MCF 10A (cell line): Measurements from ENCODE around the gene MED13. TPM values are rescaled to one million over a fixed set of nuclear protein-coding genes. Genes with fewer than 3 reads are reported as not detected.

Experiments used
- BruUV-seq: library from RNA; stranded (reverse); fragments of 400-500 nt; replicated peaks from 2 replicates; lab custom pipeline; 2021; lab: Mats Ljungman, UMichigan
- CTCF ChIA-PET: fragments of 300-600 bp; sonication (Branson Sonifier 250); formaldehyde crosslinking; extraction: SDS; loops from one replicate; lab custom pipeline; 2021; ENCODE audit warnings: antibody characterized with exemption, inconsistent platforms; lab: Yijun Ruan, JAX
- POLR2A ChIA-PET: fragments of 300-600, 350-650 bp; sonication (Branson Sonifier 250); formaldehyde crosslinking; extraction: SDS; loops from one replicate; lab custom pipeline; 2020; ENCODE audit warnings: antibody characterized with exemption, inconsistent platforms; lab: Yijun Ruan, JAX
- DNase-seq: peaks from one replicate; pipeline ENCODE4 v3.0.0-alpha.2; 2018; ENCODE audit not compliant: unreplicated experiment
- H3K27ac Mint-ChIP-seq: one replicate; pipeline ENCODE4 v1.8.0; 2022; ENCODE audit warnings: mild to moderate bottlenecking, low read depth, mixed read lengths; ENCODE audit not compliant: unreplicated experiment
- H3K27me3 Mint-ChIP-seq: one replicate; pipeline ENCODE4 v1.8.0; 2022; ENCODE audit warnings: mixed read lengths; ENCODE audit not compliant: insufficient read depth, unreplicated experiment
- H3K36me3 Mint-ChIP-seq: one replicate; pipeline ENCODE4 v1.8.0; 2022; ENCODE audit warnings: mild to moderate bottlenecking, moderate library complexity, mixed read lengths; ENCODE audit not compliant: insufficient read depth, unreplicated experiment
- H3K4me1 Mint-ChIP-seq: one replicate; pipeline ENCODE4 v1.8.0; 2022; ENCODE audit warnings: mixed read lengths; ENCODE audit not compliant: insufficient read depth, unreplicated experiment
- H3K4me3 Mint-ChIP-seq: one replicate; pipeline ENCODE4 v1.8.0; 2022; ENCODE audit warnings: mild to moderate bottlenecking, moderate library complexity, mixed read lengths; ENCODE audit not compliant: unreplicated experiment
- H3K9me3 Mint-ChIP-seq: one replicate; pipeline ENCODE4 v1.8.0; 2022; ENCODE audit warnings: mixed read lengths; ENCODE audit not compliant: unreplicated experiment
- intact Hi-C: fragments of 100-400 bp; cut with micrococcal nuclease; formaldehyde crosslinking; loops from 2 replicates; pipeline ENCODE4 v1.14.1; 2022
- total RNA-seq: library from RNA; stranded (reverse); gene quantifications from 2 replicates; pipeline ENCODE4 v1.2.3, GENCODE V29; 2022
- TF ChIP-seq, protein P1 (sequence below): fragments of 200-600 bp; IDR thresholded peaks from one replicate; pipeline ENCODE4 v1.8.0; 2022; ENCODE audit warnings: antibody characterized with exemption, mild to moderate bottlenecking; ENCODE audit not compliant: unreplicated experiment

MED13 gene
- total RNA-seq, 1 experiment from 2014 or later = 58.7 TPM

DNA sequence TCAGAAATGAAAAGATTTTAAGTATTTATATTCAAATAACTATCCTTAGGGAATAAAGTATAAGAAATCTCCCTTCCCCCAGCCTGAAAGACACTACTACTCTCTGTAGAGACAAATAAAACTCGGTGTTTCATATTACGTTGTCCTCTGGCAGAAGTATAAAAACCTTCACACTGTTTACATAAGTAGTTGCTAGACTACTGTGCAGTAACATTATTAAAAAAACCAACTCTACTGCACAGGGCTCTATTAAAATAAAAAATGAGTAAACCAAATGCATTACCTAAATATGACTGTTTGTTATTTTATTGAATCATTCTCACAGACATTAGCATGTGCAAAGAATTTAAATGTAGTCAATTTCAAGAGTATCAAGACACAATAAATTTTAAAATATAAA, 67.4 kb downstream of the MED13 start:
- ChIA-PET CTCF (interaction anchor here (0.6 kb wide), 1 partner anchor 10 kb away, joined by 4 read pairs; no protein-coding TSS in a partner anchor), POLR2A (interaction anchor here (1.3 kb wide), 1 partner anchor 10 kb away, joined by 5 read pairs; no protein-coding TSS in a partner anchor)
- H3K4me1 Mint-ChIP-seq = peaks cover 6% of the 10 kb centered on the region
- DNase-seq = peak; percentile 37
- H3K4me3 Mint-ChIP-seq = no peak overlapping the region
- intact Hi-C loops = no loop called here
- H3K36me3 Mint-ChIP-seq = peaks cover 68% of the 10 kb centered on the region
- no TSS peak for BruUV-seq
- TF ChIP-seq, protein P1, sequence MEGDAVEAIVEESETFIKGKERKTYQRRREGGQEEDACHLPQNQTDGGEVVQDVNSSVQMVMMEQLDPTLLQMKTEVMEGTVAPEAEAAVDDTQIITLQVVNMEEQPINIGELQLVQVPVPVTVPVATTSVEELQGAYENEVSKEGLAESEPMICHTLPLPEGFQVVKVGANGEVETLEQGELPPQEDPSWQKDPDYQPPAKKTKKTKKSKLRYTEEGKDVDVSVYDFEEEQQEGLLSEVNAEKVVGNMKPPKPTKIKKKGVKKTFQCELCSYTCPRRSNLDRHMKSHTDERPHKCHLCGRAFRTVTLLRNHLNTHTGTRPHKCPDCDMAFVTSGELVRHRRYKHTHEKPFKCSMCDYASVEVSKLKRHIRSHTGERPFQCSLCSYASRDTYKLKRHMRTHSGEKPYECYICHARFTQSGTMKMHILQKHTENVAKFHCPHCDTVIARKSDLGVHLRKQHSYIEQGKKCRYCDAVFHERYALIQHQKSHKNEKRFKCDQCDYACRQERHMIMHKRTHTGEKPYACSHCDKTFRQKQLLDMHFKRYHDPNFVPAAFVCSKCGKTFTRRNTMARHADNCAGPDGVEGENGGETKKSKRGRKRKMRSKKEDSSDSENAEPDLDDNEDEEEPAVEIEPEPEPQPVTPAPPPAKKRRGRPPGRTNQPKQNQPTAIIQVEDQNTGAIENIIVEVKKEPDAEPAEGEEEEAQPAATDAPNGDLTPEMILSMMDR = no peak
- no peaks in the 10 kb centered on the region for H3K27me3 Mint-ChIP-seq
- H3K27ac Mint-ChIP-seq = no peak overlapping the region
- no peaks in the 10 kb centered on the region for H3K9me3 Mint-ChIP-seq

DNA sequence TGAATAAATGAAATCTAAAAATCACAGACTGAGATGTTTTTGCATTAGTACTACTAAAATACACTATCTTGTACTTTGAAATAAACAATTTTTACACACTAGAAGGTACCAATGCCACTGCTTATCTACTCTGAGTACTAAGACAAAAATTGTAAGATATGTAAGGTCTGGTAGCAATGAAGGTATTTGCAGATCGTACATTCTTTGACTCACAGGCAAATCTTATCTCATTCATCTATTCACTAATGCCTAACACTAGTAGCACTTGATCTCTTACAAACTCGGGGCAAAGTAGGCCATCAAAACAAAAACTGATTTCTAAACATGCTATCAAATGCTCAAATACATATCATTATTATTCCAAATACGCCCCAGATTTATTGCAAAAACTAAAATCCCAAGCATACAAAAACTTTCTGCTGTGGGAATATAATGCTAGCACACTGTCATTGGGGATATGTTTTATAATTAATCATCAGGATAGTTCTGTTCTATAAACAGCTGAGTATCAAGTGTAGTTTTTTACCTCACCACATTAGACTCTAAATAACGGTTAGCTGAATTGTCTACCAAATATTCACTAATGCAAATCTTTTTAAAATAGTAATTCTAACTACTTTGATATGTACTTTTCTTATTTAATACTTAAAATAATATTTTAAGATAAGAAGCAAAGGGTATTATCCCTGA, 68.0 kb downstream of the MED13 start:
- peaks cover 71% of the 10 kb centered on the region for H3K36me3 Mint-ChIP-seq
- H3K27me3 Mint-ChIP-seq = no peaks in the 10 kb centered on the region
- H3K9me3 Mint-ChIP-seq = no peaks in the 10 kb centered on the region
- TF ChIP-seq, protein P1 = no peak
- DNase-seq = no peak
- ChIA-PET POLR2A (interaction anchor here (1.3 kb wide), 1 partner anchor 9 kb away, joined by 5 read pairs; no protein-coding TSS in a partner anchor), CTCF (interaction anchor here (0.6 kb wide), 1 partner anchor 43 kb away, joined by 5 read pairs; no protein-coding TSS in a partner anchor)
- no TSS peak for BruUV-seq
- H3K4me3 Mint-ChIP-seq = no peak overlapping the region
- no peak overlapping the region for H3K27ac Mint-ChIP-seq
- H3K4me1 Mint-ChIP-seq = peaks cover 6% of the 10 kb centered on the region
- intact Hi-C loops = no loop called here

- POLR2A ChIA-PET = no interaction called here
- Mint-ChIP-seq H3K27me3 (no peaks in the 10 kb centered on the region), H3K4me1 (no peaks in the 10 kb centered on the region), H3K4me3 (no peak overlapping the region), H3K27ac (no peak overlapping the region), H3K36me3 (peaks cover 83% of the 10 kb centered on the region), H3K9me3 (no peaks in the 10 kb centered on the region)
- DNase-seq = no peak
- CTCF ChIA-PET = no interaction called here
- no TSS peak for BruUV-seq
- TF ChIP-seq, protein P1 = no peak
- intact Hi-C loops = no loop called here
Measured at GRCh38 chr17:61989509-61989908, 75.6 kb downstream of the MED13 start.

DNA sequence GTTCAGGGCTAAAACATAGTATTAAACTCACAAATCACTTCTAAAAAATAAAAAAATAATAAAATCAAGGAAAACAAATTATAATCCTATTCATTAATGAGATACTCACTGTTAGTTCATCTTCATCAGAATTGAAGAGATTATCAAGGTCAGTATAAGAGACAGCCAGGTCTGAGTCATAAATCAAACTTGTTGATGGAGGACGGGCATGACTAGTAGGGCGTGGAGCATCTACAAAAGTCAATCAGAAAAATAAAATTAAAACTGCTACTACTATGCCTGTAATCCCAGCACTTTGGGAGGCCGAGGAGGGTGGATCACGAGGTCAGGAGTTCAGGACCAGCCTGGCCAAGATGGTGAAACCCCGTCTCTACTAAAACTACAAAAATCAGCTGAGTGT, 78.2 kb downstream of the MED13 start:
- intact Hi-C loops = no loop called here
- ChIA-PET POLR2A (interaction anchor here (0.9 kb wide), 1 partner anchor 60 kb away, joined by 4 read pairs; no protein-coding TSS in a partner anchor), CTCF (interaction anchor here (0.6 to 1.9 kb wide), 2 partner anchors 16 to 82 kb away, joined by 4 to 6 read pairs; no protein-coding TSS in a partner anchor)
- Mint-ChIP-seq H3K27me3 (no peaks in the 10 kb centered on the region), H3K9me3 (no peaks in the 10 kb centered on the region), H3K4me3 (no peak overlapping the region), H3K36me3 (peaks cover 81% of the 10 kb centered on the region), H3K27ac (no peak overlapping the region), H3K4me1 (no peaks in the 10 kb centered on the region)
- TF ChIP-seq, protein P1 = no peak
- no TSS peak for BruUV-seq
- peak; percentile 2 for DNase-seq
